RWPE2 (cell line): ENCODE results near the gene ZFR2.
"Not testable (repeated sequence)": the region's sequence is repeated elsewhere in the genome, so short reads cannot be mapped to it uniquely, and the experiment has no call there.

Experiments
- ATAC-seq: fragments of 200-7000 bp; cut with Tn5 transposase; 3 replicates; pipeline ENCODE4 v1.9.1; 2021; ENCODE audit warnings: low read depth
- DNase-seq: peaks from one replicate; pipeline ENCODE4 v3.0.0-alpha.2; 2020; ENCODE audit warnings: low spot score
- H3K27ac ChIP-seq: fragments of 450-650 bp; 2 replicates; pipeline ENCODE4 v1.5.1; 2017; ENCODE audit warnings: mild to moderate bottlenecking; ENCODE audit not compliant: poor library complexity, severe bottlenecking
- H3K27me3 ChIP-seq: fragments of 250-450 bp; sonication (Bioruptor Pico); 2 replicates; pipeline ENCODE4 v1.5.1; 2021; ENCODE audit warnings: mild to moderate bottlenecking, moderate library complexity; ENCODE audit not compliant: insufficient read depth, poor library complexity, severe bottlenecking
- H3K36me3 ChIP-seq: fragments of 250-450 bp; sonication (Bioruptor Pico); 2 replicates; pipeline ENCODE4 v1.5.1; 2020; ENCODE audit warnings: low read depth, mild to moderate bottlenecking, moderate library complexity
- H3K4me1 ChIP-seq: fragments of 250-450 bp; sonication (Bioruptor Pico); 2 replicates; pipeline ENCODE4 v1.5.1; 2021; ENCODE audit warnings: mild to moderate bottlenecking, moderate library complexity; ENCODE audit not compliant: insufficient read depth, poor library complexity, severe bottlenecking
- H3K4me3 ChIP-seq: fragments of 250-450 bp; sonication (Bioruptor Pico); 2 replicates; pipeline ENCODE4 v1.5.1; 2021; ENCODE audit warnings: mild to moderate bottlenecking, moderate library complexity; ENCODE audit not compliant: severe bottlenecking
- H3K9me3 ChIP-seq: fragments of 250-450 bp; sonication (Bioruptor Pico); 2 replicates; pipeline ENCODE4 v1.5.1; 2021; ENCODE audit warnings: mild to moderate bottlenecking, moderate library complexity; ENCODE audit not compliant: severe bottlenecking
- TF ChIP-seq, protein P1 (sequence below): fragments of 450-650 bp; IDR thresholded peaks from one replicate; pipeline ENCODE4 v1.5.1; 2017; ENCODE audit warnings: mild to moderate bottlenecking, moderate library complexity; ENCODE audit not compliant: poor library complexity, severe bottlenecking

The ZFR2 gene

GRCh38 chr19:3897936-3898335 lies 29.1 kb upstream of the ZFR2 start:
- TF ChIP-seq, protein P1, sequence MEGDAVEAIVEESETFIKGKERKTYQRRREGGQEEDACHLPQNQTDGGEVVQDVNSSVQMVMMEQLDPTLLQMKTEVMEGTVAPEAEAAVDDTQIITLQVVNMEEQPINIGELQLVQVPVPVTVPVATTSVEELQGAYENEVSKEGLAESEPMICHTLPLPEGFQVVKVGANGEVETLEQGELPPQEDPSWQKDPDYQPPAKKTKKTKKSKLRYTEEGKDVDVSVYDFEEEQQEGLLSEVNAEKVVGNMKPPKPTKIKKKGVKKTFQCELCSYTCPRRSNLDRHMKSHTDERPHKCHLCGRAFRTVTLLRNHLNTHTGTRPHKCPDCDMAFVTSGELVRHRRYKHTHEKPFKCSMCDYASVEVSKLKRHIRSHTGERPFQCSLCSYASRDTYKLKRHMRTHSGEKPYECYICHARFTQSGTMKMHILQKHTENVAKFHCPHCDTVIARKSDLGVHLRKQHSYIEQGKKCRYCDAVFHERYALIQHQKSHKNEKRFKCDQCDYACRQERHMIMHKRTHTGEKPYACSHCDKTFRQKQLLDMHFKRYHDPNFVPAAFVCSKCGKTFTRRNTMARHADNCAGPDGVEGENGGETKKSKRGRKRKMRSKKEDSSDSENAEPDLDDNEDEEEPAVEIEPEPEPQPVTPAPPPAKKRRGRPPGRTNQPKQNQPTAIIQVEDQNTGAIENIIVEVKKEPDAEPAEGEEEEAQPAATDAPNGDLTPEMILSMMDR: no peak
- no peak overlapping the region for H3K27ac ChIP-seq
- no peaks in the 10 kb centered on the region for H3K27me3 ChIP-seq
- ATAC-seq (no peak), DNase-seq (no peak)
- H3K9me3 ChIP-seq: no peaks in the 10 kb centered on the region
- H3K36me3 ChIP-seq: no peaks in the 10 kb centered on the region
- no peaks in the 10 kb centered on the region for H3K4me1 ChIP-seq
- H3K4me3 ChIP-seq: no peak overlapping the region

DNA sequence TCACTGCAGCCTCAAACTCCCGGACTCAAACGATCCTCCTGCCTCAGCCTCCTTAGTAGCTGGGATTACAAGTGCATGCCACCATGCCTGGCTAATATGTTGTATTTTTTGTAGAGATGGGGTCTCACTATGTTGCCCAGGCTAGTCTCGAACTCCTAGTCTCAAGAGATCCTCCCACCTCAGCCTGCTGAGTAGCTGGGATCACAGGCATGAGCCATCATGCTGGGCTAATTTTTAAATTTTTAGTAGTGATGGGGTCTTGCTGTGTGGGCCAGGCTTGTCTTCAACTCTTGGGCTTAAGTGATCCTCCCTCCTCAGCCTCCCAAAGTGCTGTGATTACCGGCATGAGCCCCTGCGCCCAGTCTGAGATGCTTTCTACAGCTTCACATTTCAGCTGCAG lies 26.9 kb upstream of the ZFR2 start:
- Histone ChIP-seq H3K27me3 (no peaks in the 10 kb centered on the region), H3K4me1 (no peaks in the 10 kb centered on the region), H3K4me3 (no peak overlapping the region), H3K27ac (no peak overlapping the region), H3K9me3 (no peaks in the 10 kb centered on the region), H3K36me3 (no peaks in the 10 kb centered on the region)
- DNase-seq (no peak), ATAC-seq (no peak)
- TF ChIP-seq, protein P1: no peak

DNA sequence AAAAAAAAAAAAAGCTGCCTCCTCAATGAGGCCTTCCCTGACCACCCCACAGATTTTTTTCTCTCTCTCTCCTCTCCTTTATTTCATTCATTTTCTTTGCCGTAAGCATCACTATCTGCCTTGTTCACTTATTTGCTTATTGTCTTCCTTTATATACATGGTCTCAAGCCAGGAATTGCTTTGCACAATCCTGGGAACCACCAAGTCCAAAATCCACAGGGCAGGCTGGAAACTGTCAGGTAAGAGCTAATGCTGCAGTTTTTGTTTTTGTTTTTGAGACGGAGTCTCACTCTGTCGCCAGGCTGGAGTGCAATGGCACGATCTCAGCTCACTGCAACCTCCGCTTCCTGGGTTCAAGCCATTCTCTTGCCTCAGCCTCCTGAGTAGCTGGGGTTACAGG lies 26.1 kb upstream of the ZFR2 start:
- not testable (repeated sequence) for ATAC-seq, H3K27ac ChIP-seq, H3K27me3 ChIP-seq, H3K9me3 ChIP-seq, H3K36me3 ChIP-seq, DNase-seq, H3K4me3 ChIP-seq, H3K4me1 ChIP-seq

GRCh38 chr19:3893509-3894179 lies 24.8 kb upstream of the ZFR2 start:
- DNase-seq (no peak), ATAC-seq (no peak)
- no peaks in the 10 kb centered on the region for H3K4me1 ChIP-seq
- no peak overlapping the region for H3K27ac ChIP-seq
- TF ChIP-seq, protein P1: no peak
- H3K9me3 ChIP-seq: no peaks in the 10 kb centered on the region
- H3K4me3 ChIP-seq: no peak overlapping the region
- no peaks in the 10 kb centered on the region for H3K36me3 ChIP-seq
- H3K27me3 ChIP-seq: no peaks in the 10 kb centered on the region

- Histone ChIP-seq H3K27me3 (no peaks in the 10 kb centered on the region), H3K4me1 (no peaks in the 10 kb centered on the region), H3K36me3 (no peaks in the 10 kb centered on the region), H3K9me3 (no peaks in the 10 kb centered on the region), H3K27ac (no peak overlapping the region), H3K4me3 (no peak overlapping the region)
- ATAC-seq (no peak), DNase-seq (no peak)
- TF ChIP-seq, protein P1: no peak
Observed at GRCh38 chr19:3890591-3890990, 21.8 kb upstream of the ZFR2 start.
